HG02759 (cell line): Measurements from ENCODE around the gene WDR37.
"Not testable (repeated sequence)": the region's sequence is repeated elsewhere in the genome, so short reads cannot be mapped to it uniquely, and the experiment has no call there.

Source experiments
- ATAC-seq: cut with Tn5 transposase; IDR thresholded peaks from one replicate; pipeline ENCODE4 v1.9.1; 2021; ENCODE audit warnings: mild to moderate bottlenecking, moderate library complexity; ENCODE audit not compliant: unreplicated experiment

The WDR37 gene

DNA sequence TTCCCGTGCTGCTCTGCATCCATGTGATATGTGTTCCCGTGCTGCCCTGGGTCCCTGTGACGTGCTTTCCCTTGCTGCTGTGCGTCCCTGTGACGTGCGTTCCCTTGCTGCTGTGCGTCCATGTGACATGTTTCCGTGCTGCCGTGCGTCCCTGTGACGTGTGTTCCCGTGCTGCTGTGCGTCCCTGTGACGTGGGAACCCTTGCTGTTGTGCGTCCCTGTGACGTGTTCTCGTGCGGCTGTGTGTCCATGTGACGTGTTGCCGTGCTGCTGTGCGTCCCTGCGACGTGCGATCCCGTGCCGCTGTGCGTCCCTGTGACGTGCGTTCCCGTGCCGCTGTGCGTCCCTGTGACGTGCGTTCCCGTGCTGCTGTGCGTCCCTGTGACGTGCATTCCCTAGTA is 45.8 kb downstream of the WDR37 start:
- no peak for ATAC-seq

DNA sequence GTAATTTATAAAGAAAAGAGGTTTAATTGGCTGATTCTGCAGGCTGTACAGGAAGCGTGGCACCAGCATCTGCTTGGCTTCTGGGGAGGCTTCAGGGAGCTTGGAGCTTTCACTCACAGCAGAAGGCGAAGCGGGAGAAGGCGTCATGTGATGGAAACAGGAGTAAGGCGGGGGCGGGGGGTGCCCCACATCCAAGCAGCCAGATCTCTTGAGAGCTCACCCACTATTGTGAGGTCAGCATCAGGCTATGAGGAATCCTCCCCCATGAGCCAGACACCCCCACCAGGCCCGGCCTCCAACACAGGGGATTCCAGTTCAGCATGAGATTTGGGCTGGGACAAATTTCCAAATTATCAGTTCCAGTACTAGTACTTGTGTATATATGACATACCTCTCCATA is 46.2 kb downstream of the WDR37 start:
- no peak for ATAC-seq

- no peak for ATAC-seq
Observed at GRCh38 chr10:1102831-1103230, 46.6 kb downstream of the WDR37 start.

GRCh38 chr10:1103551-1103950 is 47.4 kb downstream of the WDR37 start:
- no peak for ATAC-seq

DNA sequence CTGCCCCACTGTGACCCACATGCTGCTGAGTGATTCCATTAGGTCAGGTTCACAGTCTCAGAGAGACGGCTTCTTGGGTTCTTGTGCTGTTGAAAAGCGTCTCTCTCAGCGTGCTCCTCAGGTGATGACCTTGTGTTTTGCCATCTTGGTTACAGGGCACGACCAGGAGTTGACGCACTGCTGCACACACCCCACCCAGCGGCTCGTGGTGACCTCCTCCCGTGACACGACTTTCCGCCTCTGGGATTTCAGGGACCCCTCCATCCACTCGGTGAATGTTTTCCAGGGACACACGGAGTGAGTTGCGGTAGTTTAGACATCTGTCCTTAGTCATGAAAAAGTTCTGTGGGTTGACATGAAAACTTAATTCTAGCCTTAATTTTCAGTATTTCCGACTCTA is 48.8 kb downstream of the WDR37 start:
- no peak for ATAC-seq

DNA sequence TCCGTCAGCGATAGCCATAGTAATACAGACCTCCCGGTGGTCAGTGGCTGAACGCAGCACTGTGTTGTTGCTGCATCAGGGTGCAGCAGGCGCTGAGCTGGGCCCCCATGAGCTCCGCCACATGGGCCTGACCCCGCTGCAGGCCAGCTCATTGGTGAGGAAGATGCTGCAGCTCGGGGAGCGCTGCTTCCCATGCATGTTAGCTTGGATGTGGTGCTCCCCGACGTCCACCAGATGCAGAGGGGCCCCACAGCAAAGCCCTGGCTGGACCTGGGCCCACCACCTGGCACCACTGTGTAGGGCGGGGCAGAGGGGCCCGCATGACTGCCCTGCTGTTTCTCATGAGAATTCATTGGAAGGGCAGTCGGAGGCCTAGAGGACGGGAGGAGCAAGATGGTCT is 50.8 kb downstream of the WDR37 start:
- ATAC-seq, result no peak

GRCh38 chr10:1107679-1108078 is 51.5 kb downstream of the WDR37 start:
- no peak for ATAC-seq

DNA sequence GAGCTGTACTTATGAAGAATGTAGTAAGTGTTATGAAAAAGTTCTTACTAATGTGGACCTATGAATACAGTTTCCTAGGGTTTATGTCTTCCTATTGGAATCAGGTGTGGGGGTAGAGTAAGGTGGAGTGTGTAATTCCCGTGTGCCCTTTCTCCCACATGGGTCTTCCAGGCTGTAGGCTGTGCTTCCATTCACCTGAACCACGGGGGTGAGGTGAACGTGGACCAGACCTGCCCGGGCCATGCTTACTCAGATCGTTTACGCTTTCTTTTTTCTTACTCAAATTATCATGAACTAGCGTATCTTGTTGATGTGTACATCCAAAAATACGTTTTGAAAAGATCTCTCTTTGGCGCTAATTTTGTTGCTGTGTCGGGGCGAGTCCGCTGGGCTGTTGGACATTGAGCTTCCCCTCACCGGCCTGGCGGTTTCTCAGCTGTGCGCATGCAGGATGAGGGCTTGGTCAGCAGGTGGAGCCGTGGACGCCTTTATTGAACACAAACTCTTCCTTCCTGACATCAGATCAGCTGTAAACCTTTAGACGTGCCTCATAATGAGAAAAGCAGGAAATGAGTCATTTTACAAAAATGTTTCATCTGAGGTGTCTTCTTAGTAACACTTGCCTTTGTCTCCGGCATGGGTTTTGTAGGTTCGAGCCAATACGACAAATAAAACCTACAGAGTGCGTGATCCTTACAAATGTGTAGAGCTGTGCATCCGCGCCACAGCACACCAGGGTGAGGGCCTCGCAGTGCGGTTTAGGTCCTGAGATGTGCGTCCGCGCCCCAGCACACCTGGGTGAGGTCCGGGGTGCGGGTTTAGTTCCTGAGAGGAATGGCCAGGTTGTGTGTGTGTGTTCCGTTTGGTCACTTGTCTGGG is 53.8 kb downstream of the WDR37 start:
- ATAC-seq, result peak; percentile 88

GRCh38 chr10:1110674-1111119 is 54.5 kb downstream of the WDR37 start:
- no peak for ATAC-seq

GRCh38 chr10:1114315-1114714 is 58.1 kb downstream of the WDR37 start:
- ATAC-seq, result no peak

DNA sequence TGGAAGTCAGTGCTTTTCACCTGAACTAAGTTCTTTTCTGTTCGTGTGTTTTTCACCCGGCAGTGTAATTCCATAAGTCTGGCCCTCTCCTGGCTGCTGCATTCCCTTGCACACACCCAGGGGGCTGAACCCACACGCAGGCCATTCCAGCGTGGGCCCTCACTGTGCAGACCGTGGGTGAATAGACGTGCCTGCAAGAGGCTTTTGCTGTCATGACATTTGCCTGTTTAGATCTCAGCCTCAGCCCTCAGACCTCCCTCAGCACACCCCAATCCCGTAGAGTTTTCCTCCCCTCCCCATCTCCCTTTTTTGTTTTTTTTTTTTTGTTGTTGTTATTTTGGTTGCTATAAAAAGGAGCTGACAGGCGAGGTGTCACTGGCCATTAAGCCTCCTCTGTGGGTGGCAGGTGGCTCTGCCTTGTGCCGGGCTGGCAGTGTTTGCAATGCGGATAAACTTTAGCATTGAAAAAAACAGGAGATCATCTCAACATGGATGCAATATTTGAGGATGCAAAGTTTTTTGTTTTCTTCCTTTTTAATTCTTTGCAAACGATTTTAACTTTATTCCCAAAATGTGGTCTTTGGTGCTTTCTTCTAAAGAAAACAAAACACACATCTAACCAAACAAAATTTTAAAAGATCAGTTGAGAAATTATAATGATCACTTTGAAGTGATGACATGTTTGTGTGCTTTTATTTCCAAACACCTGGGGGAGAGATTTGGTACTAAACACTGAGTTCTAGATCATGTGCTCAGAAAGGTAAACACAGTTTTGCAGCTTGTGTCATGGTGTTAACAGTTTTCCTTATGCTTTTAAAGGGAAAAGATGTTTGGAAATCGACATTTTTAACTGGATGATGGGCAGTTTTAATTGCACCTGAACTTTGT is 58.8 kb downstream of the WDR37 start:
- no peak for ATAC-seq

GRCh38 chr10:1115607-1115955 is 59.4 kb downstream of the WDR37 start:
- no peak for ATAC-seq

DNA sequence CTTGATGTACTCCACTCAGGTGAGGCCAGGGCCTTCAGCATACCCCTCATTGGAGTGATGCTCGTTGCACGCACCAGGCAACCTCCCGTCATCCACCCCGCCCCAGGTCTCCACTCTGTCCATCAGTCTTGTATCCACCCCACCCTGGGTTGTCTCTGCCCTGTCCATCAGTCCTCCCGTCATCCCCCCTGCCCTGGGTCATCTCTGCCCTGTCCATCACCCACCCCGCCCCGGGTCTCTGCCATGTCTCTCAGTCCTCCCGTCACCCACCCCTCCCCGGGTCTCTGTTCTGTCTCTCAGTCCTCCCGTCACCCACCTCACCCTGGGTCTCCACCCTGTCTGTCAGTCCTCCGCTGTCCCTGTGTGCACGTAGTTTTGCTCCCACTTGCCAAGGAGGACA is 59.9 kb downstream of the WDR37 start:
- no peak for ATAC-seq

DNA sequence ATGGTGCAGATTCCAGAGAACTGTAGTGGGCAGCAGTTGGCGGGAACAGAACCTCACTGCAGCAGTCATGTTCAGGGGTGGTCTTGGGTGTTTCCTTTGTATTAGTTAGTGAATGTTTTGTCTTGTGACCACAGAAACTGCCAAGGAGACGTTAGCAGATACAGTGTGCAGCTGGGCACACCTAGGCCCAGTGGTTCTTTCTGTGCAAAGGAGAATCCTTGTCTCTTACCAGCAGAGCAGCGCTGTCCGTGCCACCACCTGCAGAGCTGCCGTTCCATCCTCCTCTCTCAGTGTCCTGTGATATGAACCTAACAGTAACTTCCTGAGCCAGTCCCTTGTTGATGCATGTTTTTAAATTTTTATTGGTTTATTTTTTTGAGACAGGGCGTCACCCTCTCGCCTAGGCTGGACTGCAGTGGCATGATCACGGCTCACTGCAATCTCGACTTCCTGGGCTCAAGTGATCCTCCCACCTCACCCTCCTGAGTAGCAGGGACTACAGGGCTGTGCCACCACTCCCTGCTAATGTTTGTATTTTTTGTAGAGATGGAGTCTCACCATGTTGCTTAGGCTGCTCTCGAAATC is 60.6 kb downstream of the WDR37 start:
- no peak for ATAC-seq

GRCh38 chr10:1117651-1118050 is 61.5 kb downstream of the WDR37 start:
- ATAC-seq, result no peak

- ATAC-seq, result not testable (repeated sequence)
Observed at GRCh38 chr10:1118318-1118717, 62.1 kb downstream of the WDR37 start.

GRCh38 chr10:1119027-1119426 is 62.8 kb downstream of the WDR37 start:
- no peak for ATAC-seq

- ATAC-seq, result no peak
Observed at GRCh38 chr10:1119501-1119900, 63.3 kb downstream of the WDR37 start.

DNA sequence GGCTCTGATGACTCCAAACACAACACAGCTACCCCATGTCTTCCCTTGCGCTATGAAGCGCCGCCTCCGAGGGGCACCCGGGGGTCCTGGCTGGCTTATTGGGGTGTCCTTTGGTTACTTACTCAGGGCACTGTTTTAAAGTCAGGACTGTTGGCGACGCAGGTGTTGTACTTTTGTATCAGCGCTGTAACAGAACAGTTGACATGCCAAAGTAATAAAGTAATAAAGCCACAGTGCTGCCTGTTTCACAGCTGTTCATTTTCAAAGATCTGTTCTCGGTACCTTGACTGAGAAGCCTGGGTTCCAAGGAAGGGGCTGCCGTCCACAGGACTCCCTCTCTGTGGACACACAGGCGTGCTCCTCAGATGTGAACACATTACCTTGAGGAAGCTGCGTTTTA is 64.1 kb downstream of the WDR37 start:
- ATAC-seq, result no peak

- ATAC-seq, result no peak
Observed at GRCh38 chr10:1120801-1121211, 64.6 kb downstream of the WDR37 start.

DNA sequence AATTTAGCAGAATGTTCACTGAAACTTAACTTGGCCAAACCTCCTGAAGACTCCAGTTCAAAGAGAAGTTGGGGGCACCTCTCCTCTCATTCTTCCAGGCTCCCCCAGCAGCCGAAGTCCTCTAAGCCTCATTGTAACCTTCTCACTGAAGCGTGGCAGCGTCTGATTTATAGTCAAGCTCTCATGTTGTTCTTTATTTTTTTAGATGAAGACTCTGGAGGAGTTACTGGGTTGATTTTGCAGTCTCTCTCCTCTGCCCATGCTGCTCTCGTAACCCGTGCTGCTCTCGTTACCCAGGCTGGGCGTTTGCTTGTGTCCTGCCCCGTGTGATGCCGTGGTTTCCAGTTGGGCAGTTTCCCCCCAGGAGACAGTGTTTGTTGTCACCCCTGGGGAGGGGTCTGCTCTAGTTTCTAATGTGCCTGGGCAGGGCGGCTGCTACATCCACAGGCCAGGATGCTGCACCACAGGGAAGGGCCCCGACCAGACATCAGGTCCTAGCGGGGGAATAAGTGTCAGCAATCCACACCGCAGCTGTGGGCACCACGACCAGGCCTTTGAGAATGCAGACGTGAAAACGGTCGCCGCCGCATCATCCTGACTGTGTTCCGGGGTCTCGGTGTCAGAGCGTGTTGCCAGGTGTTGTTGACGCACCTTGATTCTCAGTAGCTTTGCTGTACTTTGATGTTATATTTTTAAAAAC is 65.2 kb downstream of the WDR37 start:
- no peak for ATAC-seq
